DOHH2 (cell line): Measurements from ENCODE around the gene CYB561A3.

Source experiments
- H3F3A ChIP-seq: fragments of 200-600 bp; sonication (generic), shearing (Covaris generic); 2 replicates; pipeline ENCODE4 v1.6.0; 2016; ENCODE audit warnings: antibody characterized with exemption, mild to moderate bottlenecking; ENCODE audit not compliant: control insufficient read depth, insufficient read depth
- H3K27ac ChIP-seq: fragments of 200-600 bp; sonication (generic); 2 replicates; pipeline ENCODE4 v1.5.1; 2014; ENCODE audit warnings: low read depth, mild to moderate bottlenecking, low read length, moderate library complexity
- H3K27me3 ChIP-seq: fragments of 200-600 bp; sonication (generic); 2 replicates; pipeline ENCODE4 v1.6.1; 2014; ENCODE audit warnings: mild to moderate bottlenecking, low read length, mixed read lengths; ENCODE audit not compliant: control insufficient read depth
- H3K36me3 ChIP-seq: fragments of 200-600 bp; sonication (generic); 2 replicates; pipeline ENCODE4 v1.6.1; 2014; ENCODE audit warnings: mild to moderate bottlenecking, low read length, moderate library complexity, mixed read lengths; ENCODE audit not compliant: control insufficient read depth
- H3K4me1 ChIP-seq: fragments of 200-600 bp; sonication (generic); 2 replicates; pipeline ENCODE4 v1.6.1; 2014; ENCODE audit warnings: mild to moderate bottlenecking, low read length, mixed read lengths; ENCODE audit not compliant: control insufficient read depth
- H3K4me2 ChIP-seq: fragments of 200-600 bp; sonication (generic); 2 replicates; pipeline ENCODE4 v1.6.0; 2014; ENCODE audit warnings: mild to moderate bottlenecking, low read length, moderate library complexity
- H3K4me3 ChIP-seq: fragments of 200-600 bp; sonication (generic); 2 replicates; pipeline ENCODE4 v1.5.1; 2014; ENCODE audit warnings: mild to moderate bottlenecking, low read length, mixed read lengths
- H3K79me2 ChIP-seq: fragments of 200-600 bp; sonication (generic); 2 replicates; pipeline ENCODE4 v1.6.1; 2014; ENCODE audit warnings: mild to moderate bottlenecking, low read length, mixed read lengths; ENCODE audit not compliant: control insufficient read depth
- H3K9me2 ChIP-seq: fragments of 200-600 bp; sonication (generic); replicated peaks from 2 replicates; pipeline ENCODE4 v1.6.1; 2014; ENCODE audit warnings: mild to moderate bottlenecking, low read length, mixed read lengths; ENCODE audit not compliant: control insufficient read depth
- H3K9me3 ChIP-seq: fragments of 200-600 bp; sonication (generic); 2 replicates; pipeline ENCODE4 v1.6.1; 2014; ENCODE audit warnings: antibody characterized with exemption, low read length, mixed read lengths; ENCODE audit not compliant: control insufficient read depth, insufficient read depth
- H4K20me1 ChIP-seq: fragments of 200-600 bp; sonication (generic); 2 replicates; pipeline ENCODE4 v1.6.0; 2014; ENCODE audit warnings: low read depth, mild to moderate bottlenecking, antibody characterized with exemption, low read length, moderate library complexity; ENCODE audit not compliant: control insufficient read depth, insufficient read depth
- CTCF ChIP-seq: fragments of 200-600 bp; sonication (generic); IDR thresholded peaks from one replicate; pipeline ENCODE4 v1.5.1; 2014; ENCODE audit warnings: antibody characterized with exemption, mild to moderate bottlenecking, low read depth, low read length; ENCODE audit not compliant: poor library complexity, severe bottlenecking
- EZH2phosphoT487 ChIP-seq: fragments of 200-600 bp; sonication (generic); IDR thresholded peaks from 2 replicates; pipeline ENCODE4 v1.6.1; 2017; ENCODE audit warnings: borderline replicate concordance, mild to moderate bottlenecking, antibody characterized with exemption, low read length, moderate library complexity, mixed read lengths

Gene CYB561A3

DNA sequence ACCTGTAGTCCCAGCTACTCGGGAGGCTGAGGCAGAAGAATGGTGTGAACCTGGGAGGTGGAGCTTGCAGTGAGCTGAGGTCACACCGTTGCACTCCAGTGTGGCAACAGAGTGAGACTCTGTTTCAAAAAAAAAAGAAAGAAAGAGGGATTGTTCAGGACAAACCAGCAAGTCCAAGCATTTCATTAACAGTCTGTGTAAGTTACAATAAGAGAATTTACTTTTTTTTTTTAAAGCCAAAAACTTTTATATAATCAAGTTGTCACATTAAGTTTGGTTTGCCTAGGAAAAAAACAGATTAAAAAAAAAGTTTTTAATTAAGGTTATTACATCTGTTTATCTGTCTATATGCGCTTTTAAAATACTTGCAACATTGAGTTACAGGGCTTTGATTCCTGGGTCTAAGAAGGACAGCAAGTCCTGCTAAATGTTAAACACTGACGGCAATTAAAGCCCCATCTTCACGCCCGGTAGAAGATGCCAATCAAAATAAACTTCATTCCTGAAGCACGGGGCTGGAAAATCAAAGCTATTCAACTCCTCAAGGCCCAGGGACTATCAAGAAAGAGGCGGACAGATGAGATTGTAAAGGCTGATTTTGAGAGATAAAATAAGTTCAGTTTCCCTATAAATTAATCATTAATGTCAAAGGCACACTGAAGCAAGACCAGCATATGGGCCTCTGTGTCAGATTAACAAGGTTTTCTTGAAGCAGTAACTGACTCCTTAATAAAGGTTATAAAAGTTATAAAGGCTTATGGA is 11.2 kb upstream of the CYB561A3 start:
- H3K9me2 ChIP-seq: no peaks in the 10 kb centered on the region
- TF ChIP-seq CTCF (no peak), EZH2phosphoT487 (no peak)
- H3K36me3 ChIP-seq: peaks cover 50% of the 10 kb centered on the region

GRCh38 chr11:61370349-61371005 is 8.8 kb upstream of the CYB561A3 start:
- Histone ChIP-seq H3K36me3 (peaks cover 71% of the 10 kb centered on the region), H3K4me3 (no peak overlapping the region), H3F3A (0 out of 2 replicates have a peak, but pooled peaks cover 5% of the 10 kb centered on the region), H3K27me3 (no peaks in the 10 kb centered on the region), H3K4me2 (no peak overlapping the region), H4K20me1 (no peaks in the 10 kb centered on the region), H3K27ac (no peak overlapping the region), H3K9me3 (peaks cover 5% of the 10 kb centered on the region; the same call in 1 of the 2 replicates), H3K4me1 (no peaks in the 10 kb centered on the region), H3K9me2 (no peaks in the 10 kb centered on the region), H3K79me2 (peaks cover 4% of the 10 kb centered on the region; the same call in 1 of the 2 replicates)
- no peak for TF ChIP-seq CTCF
- TF ChIP-seq EZH2phosphoT487: no peak

More for the DNA sequence above, 11.2 kb upstream of the CYB561A3 start:
- Histone ChIP-seq H3K4me2 (no peak overlapping the region), H4K20me1 (no peaks in the 10 kb centered on the region), H3K27ac (no peak overlapping the region), H3K9me3 (peaks cover 5% of the 10 kb centered on the region; the same call in 1 of the 2 replicates), H3K4me1 (no peaks in the 10 kb centered on the region), H3K79me2 (no peaks in the 10 kb centered on the region), H3K27me3 (no peaks in the 10 kb centered on the region), H3F3A (0 out of 2 replicates have a peak, but pooled peaks cover 5% of the 10 kb centered on the region), H3K4me3 (no peak overlapping the region)

DNA sequence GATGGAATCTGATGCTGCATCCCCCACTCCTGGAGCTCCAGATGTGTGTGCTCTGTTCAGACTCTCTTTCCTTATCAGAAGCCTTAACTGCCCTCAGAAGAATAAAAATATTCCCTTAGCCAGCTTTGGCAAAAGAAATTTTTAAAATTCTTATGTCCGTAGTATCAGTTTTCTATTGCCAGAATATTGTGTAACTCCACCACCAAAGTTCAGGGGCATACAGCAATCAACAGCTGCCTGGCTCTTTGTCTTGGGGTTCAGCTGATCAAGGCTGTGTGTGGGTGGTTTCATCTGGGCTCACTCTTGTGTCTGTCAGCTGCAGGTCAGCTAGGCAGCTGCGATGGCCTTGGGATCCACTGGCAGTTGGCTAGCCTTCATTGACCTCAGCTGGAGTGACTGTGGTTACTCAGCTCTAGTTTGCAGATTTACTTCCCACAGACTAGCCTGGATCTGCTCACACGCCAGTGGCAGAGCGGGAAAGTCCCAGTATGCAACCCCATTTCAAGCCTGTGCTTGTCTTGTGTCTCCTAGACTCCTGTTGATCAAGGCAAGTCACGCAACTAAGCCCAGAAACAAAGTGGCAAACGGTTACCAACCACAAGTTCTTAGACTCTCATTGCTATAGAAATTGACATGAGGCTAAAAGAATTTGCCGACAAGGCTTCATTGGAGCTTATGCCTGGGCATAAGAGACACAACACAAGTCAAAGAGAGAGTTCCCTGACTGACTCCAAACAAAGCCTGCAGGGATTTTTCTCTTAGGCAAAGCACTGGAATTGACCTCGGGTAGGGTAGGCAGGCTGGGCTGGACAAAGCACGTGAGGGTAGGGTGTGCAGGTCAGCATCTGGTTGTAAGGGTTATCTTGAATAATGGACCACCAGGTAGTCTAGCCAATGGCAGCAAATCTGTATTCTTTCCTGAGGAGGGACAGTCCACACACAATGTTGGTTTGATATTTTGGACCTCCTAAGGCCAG is 8.0 kb upstream of the CYB561A3 start:
- no peak for TF ChIP-seq EZH2phosphoT487
- no peak for TF ChIP-seq CTCF
- H3K4me3 ChIP-seq: no peak overlapping the region
- H3K27me3 ChIP-seq: no peaks in the 10 kb centered on the region
- 0 out of 2 replicates have a peak, but pooled peaks cover 5% of the 10 kb centered on the region for H3F3A ChIP-seq
- H4K20me1 ChIP-seq: no peaks in the 10 kb centered on the region
- H3K36me3 ChIP-seq: peaks cover 73% of the 10 kb centered on the region
- no peaks in the 10 kb centered on the region for H3K4me1 ChIP-seq
- peaks cover 5% of the 10 kb centered on the region; the same call in 1 of the 2 replicates for H3K9me3 ChIP-seq
- no peaks in the 10 kb centered on the region for H3K9me2 ChIP-seq
- H3K27ac ChIP-seq: no peak overlapping the region
- no peak overlapping the region for H3K4me2 ChIP-seq
- H3K79me2 ChIP-seq: peaks cover 4% of the 10 kb centered on the region
